NT2/D1 (cell line): ENCODE data around the gene CEP135.
"Not testable (repeated sequence)": the region's sequence is repeated elsewhere in the genome, so short reads cannot be mapped to it uniquely, and the experiment has no call there.

Experiments
- YY1 ChIP-seq: IDR thresholded peaks from 2 replicates; pipeline ENCODE4 v1.6.1; 2011; ENCODE audit not compliant: insufficient read length, insufficient read depth
- ZNF274 ChIP-seq: IDR thresholded peaks from 2 replicates; pipeline ENCODE4 v1.6.1; 2011; ENCODE audit warnings: mild to moderate bottlenecking, low read depth, low read length

- not testable (repeated sequence) for TF ChIP-seq YY1, ZNF274
These were observed 17.6 kb downstream of the CEP135 start for GRCh38 chr4:55966324-55966723.
